HCT116 (cell line): Measurements from ENCODE around the gene SLC25A17.

ENCODE experiments used
- CTCF ChIP-seq, 3 experiments: fragments of 200-600 bp in 1 of 3; sonication (generic) in 1 of 3; IDR thresholded peaks in 2 of 3; conservative IDR thresholded peaks in 1 of 3; 2 replicates each; pipeline ENCODE4 v1.5.1; 2012 to 2017; ENCODE audit warnings: low read depth in 2 of 3, low read length in 2 of 3, antibody characterized with exemption in 1 of 3, borderline replicate concordance in 1 of 3, control low read depth in 1 of 3, mild to moderate bottlenecking in 1 of 3, mixed read lengths in 1 of 3, mixed run types in 1 of 3, moderate library complexity in 1 of 3; ENCODE audit not compliant: insufficient read depth in 1 of 3
- EGR1 ChIP-seq: IDR thresholded peaks from 2 replicates; pipeline ENCODE4 v1.6.1; 2012; ENCODE audit warnings: low read depth
- ELF1 ChIP-seq: IDR thresholded peaks from 2 replicates; pipeline ENCODE4 v1.6.1; 2012; ENCODE audit warnings: low read depth, borderline replicate concordance
- SRF ChIP-seq: IDR thresholded peaks from 2 replicates; pipeline ENCODE4 v1.6.1; 2012; ENCODE audit warnings: low read depth

GRCh38 chr22:40819599-40820140 is 524 bp upstream of the SLC25A17 start:
- TF ChIP-seq SRF = no peak
- no peak for TF ChIP-seq EGR1
- no peak for TF ChIP-seq CTCF (IDR thresholded peaks at IDR 0.05 in 2 of 3, conservative IDR thresholded peaks at IDR 0.05 in 1 of 3; ENCODE audit: borderline replicate concordance in 1 of 3, insufficient read depth in 1 of 3, low read depth in 2 of 3, low read length in 2 of 3)
- TF ChIP-seq ELF1 = no peak; the same call in 1 of the 2 replicates
